IMR-90 (cell line): ENCODE results near the gene AMFR. TPM values are rescaled to one million over a fixed set of nuclear protein-coding genes. Genes with fewer than 3 reads are reported as not detected.

Experiments
- ATAC-seq: fragments of 200-7000 bp; cut with Tn5 transposase; 2 replicates; pipeline ENCODE4 v1.9.1; 2020; ENCODE audit warnings: low read depth, mild to moderate bottlenecking, moderate library complexity
- BruUV-seq: library from RNA; stranded (reverse); fragments of 400-500 nt; replicated peaks from 2 replicates; lab custom pipeline; 2021; lab: Mats Ljungman, UMichigan
- CTCF ChIA-PET: fragments of 300-600 bp; formaldehyde crosslinking; extraction: SDS; loops from one replicate; lab custom pipeline; 2021; ENCODE audit warnings: antibody characterized with exemption; lab: Yijun Ruan, JAX
- POLR2A ChIA-PET: fragments of 300-600 bp; sonication (Branson Sonifier 250); formaldehyde crosslinking; loops from one replicate; lab custom pipeline; 2022; ENCODE audit warnings: antibody characterized with exemption; ENCODE audit not compliant: unreplicated experiment; lab: Charles Lee
- DNase-seq: peaks from one replicate; pipeline ENCODE4 v3.0.0; 2013
- H2AFZ ChIP-seq: replicated peaks from 2 replicates; pipeline ENCODE3; 2013; ENCODE audit warnings: low read length, mild to moderate bottlenecking; ENCODE audit not compliant: poor library complexity
- H2AK5ac ChIP-seq: 2 replicates; pipeline ENCODE4 v1.6.1; 2013; ENCODE audit warnings: low read depth, low read length, inconsistent platforms
- H2AK9ac ChIP-seq: replicated peaks from 2 replicates; pipeline ENCODE3; 2013; ENCODE audit warnings: mild to moderate bottlenecking, low read depth, low read length, moderate library complexity; ENCODE audit not compliant: poor library complexity
- H2BK120ac ChIP-seq: 2 replicates; pipeline ENCODE4 v1.6.1; 2013; ENCODE audit warnings: low read depth, low read length, inconsistent platforms
- H2BK15ac ChIP-seq: 3 replicates; pipeline ENCODE4 v1.6.1; 2013; ENCODE audit warnings: low read depth, low read length, inconsistent platforms
- H2BK20ac ChIP-seq: 2 replicates; pipeline ENCODE4 v1.6.1; 2013; ENCODE audit warnings: low read depth, mild to moderate bottlenecking, inconsistent platforms, low read length, moderate library complexity
- H2BK5ac ChIP-seq: 2 replicates; pipeline ENCODE4 v1.6.1; 2013; ENCODE audit warnings: mild to moderate bottlenecking, low read depth, low read length, inconsistent platforms; ENCODE audit not compliant: poor library complexity, severe bottlenecking
- H3K14ac ChIP-seq: replicated peaks from 2 replicates; pipeline ENCODE4 v1.6.1; 2013; ENCODE audit warnings: low read depth, low read length, inconsistent platforms
- H3K18ac ChIP-seq: 2 replicates; pipeline ENCODE4 v1.6.1; 2013; ENCODE audit warnings: low read depth, low read length, control low read depth
- H3K23ac ChIP-seq: 2 replicates; pipeline ENCODE4 v1.6.1; 2013; ENCODE audit warnings: low read depth, low read length, inconsistent platforms
- H3K27ac ChIP-seq: 2 replicates; pipeline ENCODE4 v1.5.1; 2013; ENCODE audit warnings: mild to moderate bottlenecking, control low read depth, low read length; ENCODE audit not compliant: insufficient read depth
- H3K27me3 ChIP-seq: 2 replicates; pipeline ENCODE4 v1.6.1; 2013; ENCODE audit warnings: low read length; ENCODE audit not compliant: control insufficient read depth, insufficient read depth
- H3K36me3 ChIP-seq: 2 replicates; pipeline ENCODE4 v1.6.1; 2013; ENCODE audit warnings: low read length, mixed read lengths; ENCODE audit not compliant: control insufficient read depth, insufficient read depth
- H3K4ac ChIP-seq: 2 replicates; pipeline ENCODE4 v1.6.1; 2013; ENCODE audit warnings: low read depth, low read length, inconsistent platforms
- H3K4me1 ChIP-seq: 2 replicates; pipeline ENCODE4 v1.6.1; 2013; ENCODE audit warnings: low read length, mixed read lengths; ENCODE audit not compliant: control insufficient read depth, insufficient read depth
- H3K4me2 ChIP-seq: 2 replicates; pipeline ENCODE4 v1.6.1; 2013; ENCODE audit warnings: low read depth, mild to moderate bottlenecking, control low read depth, low read length, moderate library complexity
- H3K4me3 ChIP-seq: 2 replicates; pipeline ENCODE4 v1.5.1; 2013; ENCODE audit warnings: low read depth, mild to moderate bottlenecking, control low read depth, low read length, moderate library complexity; ENCODE audit not compliant: insufficient read depth
- H3K56ac ChIP-seq: 2 replicates; pipeline ENCODE4 v1.6.1; 2013; ENCODE audit warnings: low read length, inconsistent platforms; ENCODE audit not compliant: insufficient read depth; ENCODE audit errors: extremely low read depth
- H3K79me1 ChIP-seq, 2 experiments: 2 replicates each; pipeline ENCODE4 v1.6.1; 2013; ENCODE audit warnings: low read length in 2 of 2, inconsistent platforms in 1 of 2, low read depth in 1 of 2
- H3K9ac ChIP-seq: 2 replicates; pipeline ENCODE4 v1.6.1; 2013; ENCODE audit warnings: low read depth, low read length, control low read depth
- H3K9me1 ChIP-seq: 2 replicates; pipeline ENCODE4 v1.6.1; 2013; ENCODE audit warnings: low read length, inconsistent platforms; ENCODE audit not compliant: insufficient read depth
- H3K9me3 ChIP-seq: 2 replicates; pipeline ENCODE4 v1.6.1; 2013; ENCODE audit warnings: low read length; ENCODE audit not compliant: control insufficient read depth, insufficient read depth
- H4K20me1 ChIP-seq: 2 replicates; pipeline ENCODE4 v1.6.1; 2013; ENCODE audit warnings: low read length, inconsistent platforms; ENCODE audit not compliant: insufficient read depth
- H4K5ac ChIP-seq: 2 replicates; pipeline ENCODE4 v1.6.1; 2013; ENCODE audit warnings: mild to moderate bottlenecking, low read depth, low read length, control low read depth
- H4K8ac ChIP-seq, 2 experiments: 2 replicates each; pipeline ENCODE4 v1.6.1; 2013; ENCODE audit warnings: low read depth in 2 of 2, low read length in 2 of 2, control low read depth in 1 of 2, inconsistent platforms in 1 of 2
- H4K91ac ChIP-seq: 2 replicates; pipeline ENCODE4 v1.6.1; 2013; ENCODE audit warnings: low read depth, low read length, inconsistent platforms; ENCODE audit not compliant: insufficient read depth
- BHLHE40 ChIP-seq: fragments of 150-350 bp; IDR thresholded peaks from 2 replicates; pipeline ENCODE4 v1.6.1; 2016; ENCODE audit warnings: mild to moderate bottlenecking, low read depth, low read length
- CEBPB ChIP-seq: IDR thresholded peaks from 2 replicates; pipeline ENCODE4 v1.6.1; 2012; ENCODE audit warnings: low read depth, low read length, improper control_type of control experiment
- FOS ChIP-seq: fragments of 150-350 bp; IDR thresholded peaks from 2 replicates; pipeline ENCODE4 v1.6.1; 2016; ENCODE audit warnings: low read depth, low read length
- MXI1 ChIP-seq: IDR thresholded peaks from 2 replicates; pipeline ENCODE4 v1.6.1; 2012; ENCODE audit warnings: low read depth, mild to moderate bottlenecking, low read length, moderate library complexity, borderline replicate concordance
- NFE2L2 ChIP-seq: fragments of 150-350 bp; IDR thresholded peaks from 2 replicates; pipeline ENCODE4 v1.6.1; 2016; ENCODE audit warnings: low read depth, mild to moderate bottlenecking, low read length
- RAD21 ChIP-seq: IDR thresholded peaks from 2 replicates; pipeline ENCODE4 v1.6.1; 2012; ENCODE audit warnings: low read length, improper control_type of control experiment
- RCOR1 ChIP-seq: IDR thresholded peaks from 2 replicates; pipeline ENCODE4 v1.6.1; 2012; ENCODE audit warnings: mild to moderate bottlenecking, low read length, improper control_type of control experiment; ENCODE audit not compliant: insufficient replicate concordance
- whole genome bisulfite sequencing, 2 experiments: methylation state at CpG; one replicate each; pipeline versions ENCODE4 v1.1.5 to v1.1.7; 2013; ENCODE audit warnings: missing lambda C conversion rate in 2 of 2; ENCODE audit not compliant: insufficient read length in 1 of 2; ENCODE audit errors: extremely low coverage in 2 of 2; 5-methylcytosine and 5-hydroxymethylcytosine counted together
- dilution Hi-C: fragments of 300-500 bp; cut with HindIII; formaldehyde crosslinking; loops from one replicate; pipeline ENCODE4 v1.14.3; 2018; ENCODE audit warnings: low sequenced_read_pairs; ENCODE audit not compliant: unreplicated experiment
- in situ Hi-C: fragments of 300-500 bp; cut with MboI; formaldehyde crosslinking; loops from 3 replicates; pipeline ENCODE4 v1.14.3; 2019; ENCODE audit warnings: low sequenced_read_pairs, inconsistent platforms, mixed read lengths
- intact Hi-C: fragments of 100-400 bp; cut with micrococcal nuclease; formaldehyde crosslinking; loops from 2 replicates; pipeline ENCODE4 v1.10.0; 2022
- polyA plus RNA-seq, 3 experiments: library from polyadenylated mRNA; depleted of rRNA; stranded (reverse); fragments of >200 nt; gene quantifications; 2 replicates each; pipeline ENCODE4 v1.2.3, GENCODE V29; 2012; ENCODE audit warnings: low replicate concordance in 1 of 3
- total RNA-seq: library from RNA; depleted of rRNA; stranded (reverse); fragments of >200 nt; gene quantifications from 2 replicates; pipeline ENCODE4 v1.2.3, GENCODE V29; 2012
- TF ChIP-seq, protein P1 (sequence below): fragments of 150-350 bp; IDR thresholded peaks from 2 replicates; pipeline ENCODE4 v1.6.1; 2017; ENCODE audit warnings: mild to moderate bottlenecking, antibody characterized with exemption, low read length, low read depth

Gene AMFR
- total and polyA plus RNA-seq, 2 of the 4 experiments (the other 2 are of a cell fraction), result 60.7 to 216 TPM

DNA sequence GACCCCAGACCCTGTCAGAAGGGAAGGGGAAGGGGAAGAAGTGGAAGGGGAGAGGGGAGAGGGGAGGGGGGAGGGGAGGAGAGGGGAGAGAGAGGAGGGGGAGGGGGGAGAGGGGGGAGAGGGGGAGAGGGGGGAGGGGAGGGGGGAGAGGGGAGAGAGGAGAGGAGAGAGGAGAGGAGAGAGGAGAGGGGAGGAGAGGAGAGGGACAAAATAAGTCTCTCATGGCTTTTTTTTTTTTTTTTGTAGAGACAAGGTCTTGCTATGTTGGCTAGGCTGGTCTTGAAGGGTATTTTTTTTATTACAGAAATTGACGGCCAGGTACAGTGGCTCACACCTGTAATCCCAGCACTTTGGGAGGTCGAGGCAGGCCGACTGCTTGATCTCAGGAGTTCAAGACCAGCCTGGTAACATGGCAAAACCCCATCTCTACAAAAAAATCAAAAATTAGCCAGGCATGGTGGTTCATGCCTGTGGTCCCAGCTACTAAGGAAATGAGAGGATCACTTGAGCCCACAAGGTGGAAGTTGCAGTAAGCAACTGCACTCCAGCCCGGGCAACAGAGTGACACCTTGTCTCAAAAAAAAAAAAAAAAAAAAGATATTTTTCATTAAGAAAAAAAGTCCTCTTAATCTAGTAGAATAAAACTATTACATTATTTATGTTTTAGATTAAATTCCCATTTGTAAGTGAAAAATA lies 19.2 kb downstream of the AMFR start:
- Histone ChIP-seq H3K9me1 (peaks cover 7% of the 10 kb centered on the region), H2BK15ac (no peak overlapping the region), H3K27ac (no peak overlapping the region), H4K8ac (no peak overlapping the region), H3K9ac (no peak overlapping the region), H3K36me3 (peaks cover 38% of the 10 kb centered on the region), H2BK20ac (no peak overlapping the region), H3K4me1 (no peaks in the 10 kb centered on the region), H3K9me3 (no peaks in the 10 kb centered on the region), H4K5ac (no peak overlapping the region), H3K56ac (no peak overlapping the region), H3K4ac (no peak overlapping the region), H3K23ac (no peak overlapping the region), H3K79me1 (peaks cover 28 to 40% of the 10 kb centered on the region in 2 experiments), H3K14ac (no peak overlapping the region), H2AK9ac (no peak overlapping the region), H2AFZ (no peak overlapping the region), H4K91ac (no peak overlapping the region), H3K4me2 (no peak overlapping the region), H2BK5ac (no peak overlapping the region), H2AK5ac (no peak overlapping the region), H3K27me3 (no peaks in the 10 kb centered on the region), H2BK120ac (no peak overlapping the region), H4K20me1 (no peaks in the 10 kb centered on the region), H3K4me3 (no peak overlapping the region), H3K18ac (no peak overlapping the region)
- ChIA-PET CTCF (no interaction called here), POLR2A (no interaction called here)
- in situ Hi-C loops (no loop called here), dilution Hi-C loops (no loop called here), intact Hi-C loops (no loop called here)
- TF ChIP-seq NFE2L2, result no peak
- no peak for TF ChIP-seq RCOR1
- TF ChIP-seq RAD21, result no peak
- TF ChIP-seq CEBPB, result no peak
- TF ChIP-seq BHLHE40, result no peak
- no peak for TF ChIP-seq FOS
- TF ChIP-seq, protein P1, sequence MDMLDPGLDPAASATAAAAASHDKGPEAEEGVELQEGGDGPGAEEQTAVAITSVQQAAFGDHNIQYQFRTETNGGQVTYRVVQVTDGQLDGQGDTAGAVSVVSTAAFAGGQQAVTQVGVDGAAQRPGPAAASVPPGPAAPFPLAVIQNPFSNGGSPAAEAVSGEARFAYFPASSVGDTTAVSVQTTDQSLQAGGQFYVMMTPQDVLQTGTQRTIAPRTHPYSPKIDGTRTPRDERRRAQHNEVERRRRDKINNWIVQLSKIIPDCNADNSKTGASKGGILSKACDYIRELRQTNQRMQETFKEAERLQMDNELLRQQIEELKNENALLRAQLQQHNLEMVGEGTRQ, result no peak
- no peak for TF ChIP-seq MXI1
- DNase-seq (no peak), ATAC-seq (no peak)
- no TSS peak for BruUV-seq
- no CpG with 5 or more reads among the region's 4 CpGs for WGBS, 2 experiments
